ENCODE data around the gene TAGAP. TPM values are rescaled to one million over a fixed set of nuclear protein-coding genes. Genes with fewer than 3 reads are reported as not detected.

Gene TAGAP
- total RNA-seq, 1 experiment from 2014 or later, result not detected

DNA sequence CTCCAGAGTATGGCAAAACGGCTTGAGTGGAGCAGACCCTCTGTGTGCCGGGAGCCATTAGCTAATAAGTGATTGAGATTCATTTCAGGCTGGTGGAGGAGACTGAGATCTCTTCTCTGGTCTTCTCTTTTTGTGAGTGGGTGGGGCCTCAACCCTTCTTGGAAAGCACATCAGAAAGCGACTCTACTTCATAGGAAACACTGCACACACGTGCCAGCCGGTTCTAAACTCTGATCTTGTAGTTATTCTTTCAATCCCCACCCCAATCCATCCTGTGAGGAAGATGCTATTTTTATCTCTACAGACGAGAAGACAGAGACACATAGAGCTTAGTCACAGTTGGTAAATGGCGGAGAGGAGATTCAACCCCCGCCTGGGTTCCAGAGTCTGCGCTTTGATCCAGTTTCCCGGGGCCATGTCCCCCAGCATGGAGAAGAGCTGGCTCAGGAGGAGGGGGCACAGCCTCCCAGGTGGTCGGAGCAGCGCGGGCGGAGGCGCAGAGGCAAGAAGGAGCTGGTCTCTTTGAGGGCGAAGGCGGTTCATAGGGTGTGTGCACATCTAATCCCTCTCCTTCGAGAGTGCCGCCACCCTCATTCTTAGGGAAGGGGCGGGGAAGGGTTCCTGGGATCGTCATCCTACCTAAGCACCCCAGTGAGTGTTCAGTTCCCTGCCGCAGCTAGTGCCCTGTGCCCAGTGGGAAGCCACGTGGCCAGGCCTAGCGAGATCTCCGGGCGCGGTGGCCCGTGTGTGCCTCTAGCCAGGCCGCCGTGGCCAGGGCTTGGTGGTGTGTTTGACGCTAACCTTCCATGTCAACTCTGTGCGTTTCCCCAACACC, 49.0 kb upstream of the TAGAP start:
- Histone ChIP-seq H2BK12ac (ENCODE audit: insufficient read length, low read depth, low read length) (no peak overlapping the region), H3K4me1 (ENCODE audit: insufficient read depth, low read length) (no peaks in the 10 kb centered on the region; the same call in 1 of the 2 replicates), H3K18ac (ENCODE audit: insufficient read length, low read depth, low read length) (no peak overlapping the region), H2BK5ac (ENCODE audit: insufficient read length, low read length) (no peak overlapping the region), H3K23me2 (ENCODE audit: insufficient read length, low read depth, low read length, poor library complexity, severe bottlenecking) (no peaks in the 10 kb centered on the region), H3K79me1 (ENCODE audit: insufficient read depth, low read depth, low read length, poor library complexity, severe bottlenecking) (no peaks in the 10 kb centered on the region), H4K91ac (ENCODE audit: insufficient read length, low read depth, low read length) (no peak overlapping the region), H3K79me2 (ENCODE audit: insufficient read depth, low read length) (no peaks in the 10 kb centered on the region), H3K23ac (ENCODE audit: insufficient read length, low read depth, low read length) (no peak overlapping the region), H3K56ac (ENCODE audit: insufficient read length, low read depth, low read length) (no peak overlapping the region), H2AK5ac (ENCODE audit: insufficient read length, low read length) (no peak overlapping the region), H3K4me2 (ENCODE audit: insufficient read depth, insufficient read length, low read length) (no peak overlapping the region), H4K8ac (replicated peaks; ENCODE audit: insufficient read length, low read depth, low read length) (no peak overlapping the region), H3K4ac (ENCODE audit: low read depth, low read length) (no peak overlapping the region), H2BK120ac (ENCODE audit: low read depth, low read length, poor library complexity, severe bottlenecking) (no peak overlapping the region), H3K27ac (ENCODE audit: insufficient read length, low read depth, low read length) (no peak overlapping the region), H4K20me1 (ENCODE audit: control insufficient read depth, insufficient read depth, insufficient read length) (no peaks in the 10 kb centered on the region), H3K9ac (ENCODE audit: extremely low read depth, insufficient read length, low read length) (no peak overlapping the region), H3K9me3 (ENCODE audit: control insufficient read depth, low read depth, low read length) (no peaks in the 10 kb centered on the region), H2BK20ac (ENCODE audit: low read depth, low read length, poor library complexity, severe bottlenecking) (no peak overlapping the region), H3K14ac (ENCODE audit: insufficient read depth, low read length) (no peak overlapping the region), H3K27me3 (ENCODE audit: insufficient read depth, low read length) (no peaks in the 10 kb centered on the region), H2AFZ (ENCODE audit: low read length) (no peak overlapping the region), H4K5ac (ENCODE audit: insufficient read length, low read depth, low read length) (no peak overlapping the region), H3T11ph (ENCODE audit: low read length) (no peak overlapping the region), H2BK15ac (ENCODE audit: low read depth, low read length) (no peak overlapping the region)
- WGBS (ENCODE audit: extremely low coverage, insufficient read length, low lambda C conversion rate), result no CpG with 5 or more reads among the region's 32 CpGs
- no peaks in the 10 kb centered on the region for H3K36me3 Mint-ChIP-seq (ENCODE audit: insufficient read depth in 1 of 3, low read depth in 3 of 3)
- no peak for DNase-seq
- H3K4me3 Mint-ChIP-seq, result no peak overlapping the region
- H3K9me3 Mint-ChIP-seq, result no peaks in the 10 kb centered on the region
- TF ChIP-seq, protein P1, sequence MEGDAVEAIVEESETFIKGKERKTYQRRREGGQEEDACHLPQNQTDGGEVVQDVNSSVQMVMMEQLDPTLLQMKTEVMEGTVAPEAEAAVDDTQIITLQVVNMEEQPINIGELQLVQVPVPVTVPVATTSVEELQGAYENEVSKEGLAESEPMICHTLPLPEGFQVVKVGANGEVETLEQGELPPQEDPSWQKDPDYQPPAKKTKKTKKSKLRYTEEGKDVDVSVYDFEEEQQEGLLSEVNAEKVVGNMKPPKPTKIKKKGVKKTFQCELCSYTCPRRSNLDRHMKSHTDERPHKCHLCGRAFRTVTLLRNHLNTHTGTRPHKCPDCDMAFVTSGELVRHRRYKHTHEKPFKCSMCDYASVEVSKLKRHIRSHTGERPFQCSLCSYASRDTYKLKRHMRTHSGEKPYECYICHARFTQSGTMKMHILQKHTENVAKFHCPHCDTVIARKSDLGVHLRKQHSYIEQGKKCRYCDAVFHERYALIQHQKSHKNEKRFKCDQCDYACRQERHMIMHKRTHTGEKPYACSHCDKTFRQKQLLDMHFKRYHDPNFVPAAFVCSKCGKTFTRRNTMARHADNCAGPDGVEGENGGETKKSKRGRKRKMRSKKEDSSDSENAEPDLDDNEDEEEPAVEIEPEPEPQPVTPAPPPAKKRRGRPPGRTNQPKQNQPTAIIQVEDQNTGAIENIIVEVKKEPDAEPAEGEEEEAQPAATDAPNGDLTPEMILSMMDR (conservative IDR thresholded peaks at IDR 0.05), result no peak
- H3K27ac Mint-ChIP-seq, result peak overlapping the region in 1 of 3 experiments; percentile 95; a peak in 1 of 7 replicates
- peaks cover 0 to 13% of the 10 kb centered on the region in 2 experiments; a peak in 1 of 4 replicates for H3K4me1 Mint-ChIP-seq
- H3K27me3 Mint-ChIP-seq (ENCODE audit: low read depth), result no peaks in the 10 kb centered on the region

Measured in H9 (cell line).